AG08396 (cell line): ENCODE results near the gene METTL16.

Experiments
- DNase-seq: peaks from one replicate; pipeline ENCODE4 v3.0.0; 2012; ENCODE audit warnings: low spot score, mixed read lengths

METTL16 gene

GRCh38 chr17:2414446-2415064 is 97.1 kb downstream of the METTL16 start:
- no peak for DNase-seq

GRCh38 chr17:2412561-2413021 is 99.1 kb downstream of the METTL16 start:
- no peak for DNase-seq

- no peak for DNase-seq
Measured at GRCh38 chr17:2410951-2411350, 100.7 kb downstream of the METTL16 start.

GRCh38 chr17:2406903-2407790 is 104.5 kb downstream of the METTL16 start:
- DNase-seq, result peak; percentile 79

GRCh38 chr17:2406271-2406902 is 105.3 kb downstream of the METTL16 start:
- DNase-seq, result no peak

GRCh38 chr17:2405247-2405926 is 106.3 kb downstream of the METTL16 start:
- peak; percentile 61 for DNase-seq

GRCh38 chr17:2403044-2403443 is 108.6 kb downstream of the METTL16 start:
- DNase-seq, result no peak

GRCh38 chr17:2402544-2402943 is 109.1 kb downstream of the METTL16 start:
- DNase-seq, result no peak

GRCh38 chr17:2401426-2402221 is 110.1 kb downstream of the METTL16 start:
- DNase-seq, result peak; percentile 94

GRCh38 chr17:2400877-2401425 is 110.7 kb downstream of the METTL16 start, which contains the start of gene MNT:
Gene MNT, minus strand, starts transcription at chr17:2401060. Its CDS starts 348 bp downstream, at chr17:2400712.
- DNase-seq, result peak; percentile 95

GRCh38 chr17:2400474-2400866 is 111.2 kb downstream of the METTL16 start:
- DNase-seq, result peak; percentile 56

- DNase-seq, result peak; percentile 95
Measured at GRCh38 chr17:2399572-2400473, 111.9 kb downstream of the METTL16 start.

GRCh38 chr17:2398655-2399571 is 112.8 kb downstream of the METTL16 start:
- DNase-seq, result peak; percentile 59

GRCh38 chr17:2398182-2398581 is 113.5 kb downstream of the METTL16 start:
- no peak for DNase-seq

- DNase-seq, result no peak
Measured at GRCh38 chr17:2397247-2398171, 114.2 kb downstream of the METTL16 start.

GRCh38 chr17:2396568-2397246 is 115.0 kb downstream of the METTL16 start:
- DNase-seq, result peak; percentile 87

- DNase-seq, result no peak
Measured at GRCh38 chr17:2396192-2396567, 115.5 kb downstream of the METTL16 start.
